Thyroid gland (tissue), 4 donors: ENCODE measurements around the gene FPR2. TPM values are rescaled to one million over a fixed set of nuclear protein-coding genes. Genes with fewer than 3 reads are reported as not detected.

Source experiments
- DNase-seq, 2 donors: peaks; one replicate each; pipeline ENCODE4 v3.0.0-alpha.2; 2019
- H3K27ac ChIP-seq, 3 donors: fragments of 200-600 bp; sonication (generic); 1 replicate in 2 of 3; 2 replicates in 1 of 3; pipeline ENCODE4 v1.5.1; 2016 to 2019; ENCODE audit warnings: mild to moderate bottlenecking in 1 of 3, moderate library complexity in 1 of 3
- H3K27me3 ChIP-seq: fragments of 200-600 bp; sonication (generic); one replicate; pipeline ENCODE4 v1.5.1; 2019
- H3K36me3 ChIP-seq, 2 donors: fragments of 200-600 bp; sonication (generic); one replicate each; pipeline ENCODE4 v1.5.1; 2016 to 2019
- H3K4me1 ChIP-seq, 2 donors: fragments of 200-600 bp; sonication (generic); one replicate each; pipeline ENCODE4 v1.5.1; 2017 to 2019
- H3K4me3 ChIP-seq, 3 donors: fragments of 200-600 bp; sonication (generic); replicated peaks in 1 of 3; 1 replicate in 2 of 3; 2 replicates in 1 of 3; pipeline ENCODE4 v1.5.1; 2016; ENCODE audit warnings: mild to moderate bottlenecking in 1 of 3
- H3K9me3 ChIP-seq: fragments of 200-600 bp; sonication (generic); one replicate; pipeline ENCODE4 v1.5.1; 2017
- CTCF ChIP-seq, 6 experiments: fragments of 200-600 bp in 3 of 6; fragments of 450-650 bp in 3 of 6; sonication (generic) in 3 of 6; IDR thresholded peaks; one replicate each; pipeline ENCODE4 v1.5.1; 2016 to 2019; ENCODE audit warnings: antibody characterized with exemption in 6 of 6, mild to moderate bottlenecking in 2 of 6, inconsistent platforms in 1 of 6, moderate library complexity in 1 of 6
- POLR2A ChIP-seq, 2 donors: fragments of 450-650 bp; IDR thresholded peaks; one replicate each; pipeline ENCODE4 v1.6.1; 2017; ENCODE audit warnings: antibody characterized with exemption in 2 of 2, mild to moderate bottlenecking in 2 of 2, moderate library complexity in 1 of 2
- WGBS, 2 donors: methylation state at CpG; one replicate each; pipeline ENCODE4 v1.1.5; 2017; 5-methylcytosine and 5-hydroxymethylcytosine counted together
- intact Hi-C: fragments of 100-400 bp; cut with DNase I; formaldehyde crosslinking; loops from one replicate; pipeline ENCODE4 v1.15.1; 2023
- total RNA-seq, 4 donors: library from RNA; depleted of rRNA; stranded (reverse); fragments of >200 nt; gene quantifications; one replicate each; pipeline ENCODE4 v1.2.3, GENCODE V29; 2016

The FPR2 gene
- total RNA-seq, 4 donors from 2014 or later, result 0.11 to 0.94 (median 0.39) TPM; not detected in 1

GRCh38 chr19:51786646-51787494 is 25.9 kb downstream of the FPR2 start:
- Histone ChIP-seq H3K4me3 (no peak overlapping the region), H3K27ac (no peak overlapping the region), H3K27me3 (no peaks in the 10 kb centered on the region), H3K36me3 (no peaks in the 10 kb centered on the region), H3K4me1 (no peaks in the 10 kb centered on the region), H3K9me3 (no peaks in the 10 kb centered on the region)
- TF ChIP-seq CTCF (IDR thresholded peaks at IDR 0.05) (no peak), POLR2A (IDR thresholded peaks at IDR 0.05) (no peak)
- no peak for DNase-seq
- intact Hi-C loops, result no loop called here
- WGBS, 2 donors, result 55 to 69% methylated on average over 6 of the region's 6 CpGs

DNA sequence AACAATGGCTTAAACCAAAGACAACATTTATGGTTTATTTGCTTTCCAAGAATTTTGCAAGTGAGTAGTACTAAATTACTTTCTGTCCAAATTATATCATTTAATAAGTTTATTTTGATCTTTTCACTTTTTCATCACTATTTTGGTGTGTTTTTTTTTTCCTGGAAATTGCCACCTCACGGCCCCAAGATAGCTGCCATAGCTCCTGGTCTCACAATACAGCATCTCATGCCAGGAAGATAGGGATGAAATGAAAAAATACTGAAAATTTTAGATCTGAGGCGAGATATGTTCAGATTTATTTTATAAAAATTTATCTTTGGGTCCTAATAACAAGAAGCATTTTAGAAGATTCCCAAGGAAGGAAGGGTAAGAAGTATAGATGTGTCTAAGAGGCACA is 27.0 kb downstream of the FPR2 start:
- no peaks in the 10 kb centered on the region for H3K27me3 ChIP-seq
- WGBS, 2 donors, result 61 to 72% methylated on average over 2 of the region's 2 CpGs
- TF ChIP-seq CTCF (IDR thresholded peaks at IDR 0.05), result no peak
- TF ChIP-seq POLR2A (IDR thresholded peaks at IDR 0.05), result no peak
- no peaks in the 10 kb centered on the region for H3K9me3 ChIP-seq
- no peak overlapping the region for H3K4me3 ChIP-seq
- no peak overlapping the region for H3K27ac ChIP-seq
- no peaks in the 10 kb centered on the region for H3K36me3 ChIP-seq
- DNase-seq, result no peak
- intact Hi-C loops, result no loop called here
- no peaks in the 10 kb centered on the region for H3K4me1 ChIP-seq

DNA sequence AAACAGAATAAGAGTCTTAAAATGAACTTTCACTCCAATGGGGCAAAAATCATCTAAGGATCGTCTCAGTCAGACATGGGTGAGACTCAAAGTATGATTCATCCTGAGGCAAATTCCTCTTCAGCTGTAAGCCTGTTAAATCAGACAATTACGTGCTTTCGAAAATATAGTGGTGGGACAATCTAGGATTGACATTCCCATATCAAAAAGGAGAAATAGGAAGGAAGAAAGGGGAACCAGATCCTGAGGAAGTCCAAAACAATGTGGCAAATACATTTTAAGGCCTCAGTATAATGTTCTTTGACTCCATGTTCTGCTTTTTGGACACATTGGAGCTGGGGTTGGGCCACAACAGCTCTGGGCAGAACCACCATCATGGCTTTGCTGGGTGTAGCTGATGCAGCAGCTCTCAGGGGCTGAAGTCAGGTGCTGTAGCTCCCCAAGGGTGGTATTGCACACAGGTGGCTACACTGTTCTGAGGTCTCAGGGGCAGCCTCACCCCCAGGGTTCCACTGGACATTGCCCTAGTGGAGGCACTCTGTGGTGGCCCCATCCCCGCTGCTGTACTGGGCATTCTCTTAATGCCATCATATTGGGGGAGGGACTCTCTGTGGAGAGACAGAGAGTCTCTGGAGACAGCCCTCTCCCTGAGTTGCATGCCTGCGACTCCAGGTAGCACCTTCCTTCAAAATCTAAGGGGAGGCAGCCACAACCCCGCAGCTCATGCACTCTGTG is 28.2 kb downstream of the FPR2 start:
- intact Hi-C loops, result no loop called here
- H3K4me1 ChIP-seq, result no peaks in the 10 kb centered on the region
- no peak for DNase-seq
- no peaks in the 10 kb centered on the region for H3K9me3 ChIP-seq
- no peaks in the 10 kb centered on the region for H3K27me3 ChIP-seq
- H3K36me3 ChIP-seq, result no peaks in the 10 kb centered on the region
- H3K27ac ChIP-seq, result no peak overlapping the region
- TF ChIP-seq POLR2A (IDR thresholded peaks at IDR 0.05) (no peak), CTCF (IDR thresholded peaks at IDR 0.05) (no peak)
- 82 to 89% methylated on average over 5 to 6 of the region's 6 CpGs for WGBS, 2 donors
- no peak overlapping the region for H3K4me3 ChIP-seq

GRCh38 chr19:51792932-51793331 is 32.0 kb downstream of the FPR2 start:
- DNase-seq, result no peak
- Histone ChIP-seq H3K27me3 (no peaks in the 10 kb centered on the region), H3K4me1 (no peaks in the 10 kb centered on the region), H3K27ac (no peak overlapping the region), H3K9me3 (no peaks in the 10 kb centered on the region), H3K4me3 (no peak overlapping the region), H3K36me3 (no peaks in the 10 kb centered on the region)
- TF ChIP-seq CTCF (IDR thresholded peaks at IDR 0.05) (no peak), POLR2A (IDR thresholded peaks at IDR 0.05) (no peak)
- intact Hi-C loops, result no loop called here
- 73 to 78% methylated on average over 2 of the region's 2 CpGs for WGBS, 2 donors

- no peaks in the 10 kb centered on the region for H3K36me3 ChIP-seq
- 86 to 89% methylated on average over 2 of the region's 2 CpGs for WGBS, 2 donors
- no peaks in the 10 kb centered on the region for H3K4me1 ChIP-seq
- no peak for DNase-seq
- no peak overlapping the region for H3K4me3 ChIP-seq
- no peaks in the 10 kb centered on the region for H3K9me3 ChIP-seq
- H3K27ac ChIP-seq, result no peak overlapping the region
- H3K27me3 ChIP-seq, result no peaks in the 10 kb centered on the region
- TF ChIP-seq POLR2A (IDR thresholded peaks at IDR 0.05) (no peak), CTCF (IDR thresholded peaks at IDR 0.05) (no peak)
- intact Hi-C loops, result no loop called here
Measured at GRCh38 chr19:51793994-51794393, 33.0 kb downstream of the FPR2 start.
